ENCODE results near the gene MKI67.

DNA sequence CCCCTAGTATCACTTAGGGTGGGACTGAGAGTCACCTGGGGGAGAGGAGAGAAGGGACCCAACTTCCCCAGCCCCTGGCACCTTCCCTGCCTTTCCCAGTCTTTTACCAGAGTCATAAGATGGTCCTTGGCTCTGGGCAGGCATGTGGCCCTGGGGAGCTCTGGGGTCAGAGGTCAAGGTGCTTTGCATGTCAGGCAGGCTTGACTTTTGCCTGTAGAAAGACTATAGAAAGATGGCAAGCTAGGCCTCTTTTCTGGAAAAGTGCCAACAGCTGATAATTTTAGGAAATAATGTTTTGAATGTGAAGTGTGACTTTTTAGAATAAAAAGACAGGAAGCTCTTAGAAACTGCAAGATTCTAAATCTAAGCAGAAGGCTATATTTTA, 67.5 kb downstream of the MKI67 start:
- TF ChIP-seq YY1 (IDR thresholded peaks at IDR 0.05; ENCODE audit: low read depth) (no peak), EP300 (IDR thresholded peaks at IDR 0.05; ENCODE audit: borderline replicate concordance) (no peak), NFIC (IDR thresholded peaks at IDR 0.05) (no peak), RAD21 (IDR thresholded peaks at IDR 0.05; ENCODE audit: low read depth) (no peak), TAF1 (IDR thresholded peaks at IDR 0.05; ENCODE audit: low read depth) (no peak)
- TF ChIP-seq, protein P1, sequence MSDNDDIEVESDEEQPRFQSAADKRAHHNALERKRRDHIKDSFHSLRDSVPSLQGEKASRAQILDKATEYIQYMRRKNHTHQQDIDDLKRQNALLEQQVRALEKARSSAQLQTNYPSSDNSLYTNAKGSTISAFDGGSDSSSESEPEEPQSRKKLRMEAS (IDR thresholded peaks at IDR 0.05), result no peak

Data from Ishikawa (cell line).